Raji (cell line): ENCODE results near the gene NOP9.

Experiments
- POLR2A ChIP-seq: IDR thresholded peaks from 2 replicates; pipeline ENCODE4 v1.6.1; 2011; ENCODE audit warnings: low read depth, low read length, control low read depth; ENCODE audit not compliant: insufficient read depth

Gene NOP9

GRCh38 chr14:24316597-24316950 lies 16.9 kb downstream of the NOP9 start:
- no peak for TF ChIP-seq POLR2A

- TF ChIP-seq POLR2A, result no peak
These were observed 17.7 kb downstream of the NOP9 start for GRCh38 chr14:24317141-24317928.

DNA sequence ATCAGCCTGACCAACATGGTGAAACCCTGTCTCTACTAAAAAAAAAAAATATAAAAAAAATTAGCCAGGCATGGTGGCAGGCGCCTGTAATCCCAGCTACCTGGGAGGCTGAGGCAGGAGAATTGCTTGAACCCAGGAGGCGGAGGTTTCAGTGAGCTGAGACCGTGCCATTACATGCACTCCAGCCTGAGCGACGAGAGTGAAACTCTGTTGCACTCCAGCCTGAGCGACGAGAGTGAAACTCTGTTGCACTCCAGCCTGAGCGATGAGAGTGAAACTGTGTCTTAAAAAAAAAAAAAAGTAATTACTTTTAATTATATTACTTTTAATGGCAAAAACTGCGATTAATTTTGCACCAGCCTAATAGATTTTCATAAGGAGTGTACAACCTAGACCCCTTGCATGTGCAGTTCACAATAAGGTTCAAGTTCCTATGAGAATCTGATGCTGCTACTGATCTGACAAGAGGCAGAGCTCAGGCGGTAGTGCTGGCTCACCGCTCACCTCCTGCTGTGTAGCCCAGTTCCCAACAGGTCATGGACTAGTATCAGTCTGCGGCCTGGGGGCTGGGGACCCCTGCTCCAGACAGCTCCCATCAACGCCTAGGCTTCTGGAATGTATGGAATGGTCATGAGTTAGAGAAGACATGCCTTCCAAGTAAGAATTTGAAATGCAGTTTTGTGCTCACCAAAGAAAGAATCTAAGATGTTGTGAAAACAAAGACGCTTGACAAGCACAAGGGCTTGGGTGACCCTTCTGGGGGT lies 21.7 kb downstream of the NOP9 start:
- no peak for TF ChIP-seq POLR2A

GRCh38 chr14:24322672-24323071 lies 23.0 kb downstream of the NOP9 start:
- TF ChIP-seq POLR2A, result no peak

GRCh38 chr14:24323341-24323740 lies 23.7 kb downstream of the NOP9 start:
- no peak for TF ChIP-seq POLR2A

- TF ChIP-seq POLR2A, result no peak
These were observed 24.4 kb downstream of the NOP9 start for GRCh38 chr14:24324024-24324423.

- no peak for TF ChIP-seq POLR2A
These were observed 25.4 kb downstream of the NOP9 start for GRCh38 chr14:24325041-24325530.

GRCh38 chr14:24325963-24326362 lies 26.3 kb downstream of the NOP9 start:
- TF ChIP-seq POLR2A, result no peak

DNA sequence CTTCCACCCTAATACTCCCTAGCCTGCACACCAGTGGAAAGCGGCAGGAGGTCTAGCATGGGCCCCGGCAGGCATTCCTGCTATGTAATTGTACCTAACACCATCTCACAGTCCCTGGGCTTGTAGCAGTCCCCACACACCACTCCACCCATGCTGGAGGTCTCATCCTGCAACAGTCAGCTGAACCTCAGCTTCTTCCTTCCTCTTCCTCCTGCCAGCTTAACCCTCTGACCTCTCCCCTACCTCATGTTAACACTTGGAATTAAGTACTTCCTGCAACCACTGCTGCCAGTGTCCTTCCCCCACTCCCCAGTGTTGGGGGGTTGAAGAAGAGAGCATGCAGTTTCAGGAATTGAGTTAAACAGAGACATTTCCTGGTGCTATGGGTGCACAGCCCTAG lies 27.7 kb downstream of the NOP9 start:
- TF ChIP-seq POLR2A, result no peak

- no peak for TF ChIP-seq POLR2A
These were observed 29.5 kb downstream of the NOP9 start for GRCh38 chr14:24329073-24329663.

DNA sequence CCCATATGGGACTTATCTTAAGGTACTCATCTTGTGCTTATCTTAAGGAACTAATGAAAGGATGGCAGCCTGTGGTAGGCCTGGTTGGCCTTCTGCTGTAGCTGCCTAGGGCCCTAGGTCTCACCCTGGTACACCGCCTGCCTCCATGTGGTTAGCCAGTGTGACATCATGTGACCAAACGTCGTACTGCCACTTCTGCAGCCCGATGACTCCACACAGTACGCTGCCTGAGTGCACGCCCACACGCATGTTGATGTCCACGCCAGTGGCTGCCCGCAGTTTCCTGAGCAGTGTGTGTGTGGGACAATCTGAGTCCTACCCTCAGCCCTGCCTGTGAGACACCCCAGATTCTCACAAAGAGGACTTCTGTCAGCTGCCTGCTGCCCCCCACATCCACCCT lies 30.1 kb downstream of the NOP9 start:
- TF ChIP-seq POLR2A, result no peak

- no peak for TF ChIP-seq POLR2A
These were observed 31.5 kb downstream of the NOP9 start for GRCh38 chr14:24330973-24331674.

GRCh38 chr14:24331731-24332267 lies 32.1 kb downstream of the NOP9 start:
- no peak for TF ChIP-seq POLR2A

DNA sequence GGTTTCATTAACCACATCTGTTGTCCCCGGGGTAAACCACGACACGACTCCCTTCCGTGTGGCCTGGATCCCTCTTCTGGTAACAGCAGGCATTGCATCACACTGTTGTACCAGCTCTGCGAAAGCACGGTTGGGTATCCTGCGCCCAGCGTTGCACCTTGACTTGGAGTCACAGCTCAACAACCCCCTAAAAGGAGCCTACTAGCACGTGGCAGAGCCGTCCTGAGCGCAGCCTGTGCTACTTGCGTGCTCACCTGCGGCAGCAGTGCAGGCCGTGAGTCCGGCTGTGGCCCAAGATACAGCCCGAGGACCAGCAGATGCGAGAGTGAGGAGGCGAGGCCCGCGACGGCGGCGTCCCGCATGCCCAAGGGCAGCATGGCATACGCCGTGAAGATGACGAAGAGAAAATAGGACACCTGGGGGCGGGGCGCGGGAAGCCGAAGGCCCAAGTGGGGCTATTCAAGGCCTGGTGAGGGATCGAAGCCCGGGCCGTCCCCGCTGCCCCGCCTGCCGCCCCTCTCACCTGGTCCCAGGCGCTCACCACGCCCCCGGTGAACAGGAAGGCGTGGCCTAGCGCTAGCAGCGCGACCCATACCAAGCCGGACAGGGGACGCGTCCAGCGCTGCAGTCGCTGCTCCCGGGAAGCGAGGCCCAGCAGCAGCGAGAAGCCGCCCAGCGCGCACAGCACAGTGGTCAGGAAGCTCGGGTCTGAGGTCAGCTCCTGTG lies 32.8 kb downstream of the NOP9 start:
- TF ChIP-seq POLR2A, result no peak

- TF ChIP-seq POLR2A, result no peak
These were observed 35.0 kb downstream of the NOP9 start, which contains the start of gene ADCY4 for GRCh38 chr14:24334431-24335291. Gene ADCY4 (minus strand): TSS chr14:24335071. CDS start chr14:24334652, 419 bp downstream.
